AG04449 (cell line): Measurements from ENCODE around the gene FGD2.

Experiments
- CTCF ChIA-PET: fragments of 350-600 bp; formaldehyde crosslinking; extraction: SDS; loops from one replicate; lab custom pipeline; 2021; ENCODE audit warnings: antibody characterized with exemption; lab: Yijun Ruan, JAX
- POLR2A ChIA-PET: fragments of 400-600, 350-600 bp; formaldehyde crosslinking; extraction: SDS; loops from one replicate; lab custom pipeline; 2020; ENCODE audit warnings: antibody characterized with exemption, inconsistent platforms; lab: Yijun Ruan, JAX
- DNase-seq: peaks from one replicate; pipeline ENCODE4 v3.0.0-alpha.2; 2010; ENCODE audit warnings: low read depth, low spot score
- H3K4me3 ChIP-seq: 2 replicates; pipeline ENCODE4 v1.5.1; 2011; ENCODE audit warnings: low read depth, mild to moderate bottlenecking, control low read depth, low read length
- TF ChIP-seq, protein P1 (sequence below): IDR thresholded peaks from one replicate; pipeline ENCODE4 v1.5.1; 2011; ENCODE audit warnings: mild to moderate bottlenecking, moderate library complexity, low read length, control low read depth, inconsistent platforms; ENCODE audit not compliant: insufficient read depth; ENCODE audit errors: missing control alignments

FGD2 gene

DNA sequence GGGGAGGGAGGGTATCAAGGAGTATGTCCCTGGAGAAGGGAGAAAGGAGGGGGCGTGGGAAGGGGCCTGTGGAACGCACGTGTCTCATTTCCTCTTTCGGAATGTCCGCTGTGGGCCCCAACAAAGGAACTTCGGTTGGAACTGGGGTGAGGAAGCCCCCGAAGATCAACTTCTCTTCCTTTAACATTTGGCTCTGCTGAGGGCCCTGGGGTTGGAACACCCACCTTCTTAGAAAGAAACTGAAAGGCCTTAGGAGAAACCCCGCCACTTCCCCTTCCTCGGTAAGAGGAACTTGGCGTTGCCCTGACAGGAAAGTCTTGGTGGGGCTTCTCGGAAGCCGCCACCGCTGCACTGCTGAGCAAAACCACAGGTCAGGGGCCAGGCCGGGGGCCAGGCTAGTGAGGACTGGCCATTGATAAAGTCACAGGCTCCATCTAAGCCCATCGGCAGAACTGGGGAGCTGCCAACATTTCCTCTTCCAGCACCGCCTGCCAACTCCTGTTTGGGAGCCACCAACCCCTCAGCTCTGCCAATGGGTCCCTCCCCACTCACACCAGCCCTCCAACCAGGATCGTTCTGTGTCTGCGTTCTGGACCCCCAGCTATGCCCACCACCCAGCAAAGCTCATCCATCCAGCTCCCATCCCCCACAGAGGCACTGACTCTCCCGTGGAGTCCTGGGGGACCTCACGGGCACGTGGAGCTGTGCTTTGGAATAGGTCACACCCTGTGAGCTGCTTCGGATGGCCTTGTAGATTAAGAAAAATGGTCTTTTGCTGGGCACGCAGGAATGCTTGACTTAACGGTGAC lies 44.8 kb downstream of the FGD2 start:
- no peak for DNase-seq
- POLR2A ChIA-PET = no interaction called here
- no peak overlapping the region for H3K4me3 ChIP-seq
- CTCF ChIA-PET = interaction anchor here (0.6 to 17.3 kb wide), 30 partner anchors 9 to 284 kb away, joined by 3 to 522 read pairs (median 6); partner anchors contain the start of gene PIM1
- TF ChIP-seq, protein P1, sequence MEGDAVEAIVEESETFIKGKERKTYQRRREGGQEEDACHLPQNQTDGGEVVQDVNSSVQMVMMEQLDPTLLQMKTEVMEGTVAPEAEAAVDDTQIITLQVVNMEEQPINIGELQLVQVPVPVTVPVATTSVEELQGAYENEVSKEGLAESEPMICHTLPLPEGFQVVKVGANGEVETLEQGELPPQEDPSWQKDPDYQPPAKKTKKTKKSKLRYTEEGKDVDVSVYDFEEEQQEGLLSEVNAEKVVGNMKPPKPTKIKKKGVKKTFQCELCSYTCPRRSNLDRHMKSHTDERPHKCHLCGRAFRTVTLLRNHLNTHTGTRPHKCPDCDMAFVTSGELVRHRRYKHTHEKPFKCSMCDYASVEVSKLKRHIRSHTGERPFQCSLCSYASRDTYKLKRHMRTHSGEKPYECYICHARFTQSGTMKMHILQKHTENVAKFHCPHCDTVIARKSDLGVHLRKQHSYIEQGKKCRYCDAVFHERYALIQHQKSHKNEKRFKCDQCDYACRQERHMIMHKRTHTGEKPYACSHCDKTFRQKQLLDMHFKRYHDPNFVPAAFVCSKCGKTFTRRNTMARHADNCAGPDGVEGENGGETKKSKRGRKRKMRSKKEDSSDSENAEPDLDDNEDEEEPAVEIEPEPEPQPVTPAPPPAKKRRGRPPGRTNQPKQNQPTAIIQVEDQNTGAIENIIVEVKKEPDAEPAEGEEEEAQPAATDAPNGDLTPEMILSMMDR = no peak

DNA sequence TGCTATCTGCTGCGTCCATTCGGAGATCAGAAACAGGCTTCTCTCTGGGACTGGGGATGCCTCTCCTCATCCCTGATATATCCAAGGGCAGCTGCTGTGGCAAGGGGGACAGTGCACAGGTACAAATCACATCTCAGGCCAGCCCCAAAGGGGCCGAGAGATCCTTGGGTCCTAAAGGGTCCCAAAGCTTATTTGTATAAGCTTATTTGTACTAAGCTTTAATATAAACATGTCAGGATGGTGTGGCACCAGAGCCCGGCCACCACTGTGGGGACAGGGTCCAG lies 45.3 kb downstream of the FGD2 start:
- ChIA-PET POLR2A (interaction anchor here (1.0 to 1.1 kb wide), 2 partner anchors 122 to 125 kb away, joined by 3 to 4 read pairs; no protein-coding TSS in a partner anchor), CTCF (interaction anchor here (0.6 to 17.3 kb wide), 30 partner anchors 9 to 285 kb away, joined by 3 to 522 read pairs (median 6); partner anchors contain the start of gene PIM1)
- TF ChIP-seq, protein P1 = no peak
- DNase-seq = no peak
- no peak overlapping the region for H3K4me3 ChIP-seq

DNA sequence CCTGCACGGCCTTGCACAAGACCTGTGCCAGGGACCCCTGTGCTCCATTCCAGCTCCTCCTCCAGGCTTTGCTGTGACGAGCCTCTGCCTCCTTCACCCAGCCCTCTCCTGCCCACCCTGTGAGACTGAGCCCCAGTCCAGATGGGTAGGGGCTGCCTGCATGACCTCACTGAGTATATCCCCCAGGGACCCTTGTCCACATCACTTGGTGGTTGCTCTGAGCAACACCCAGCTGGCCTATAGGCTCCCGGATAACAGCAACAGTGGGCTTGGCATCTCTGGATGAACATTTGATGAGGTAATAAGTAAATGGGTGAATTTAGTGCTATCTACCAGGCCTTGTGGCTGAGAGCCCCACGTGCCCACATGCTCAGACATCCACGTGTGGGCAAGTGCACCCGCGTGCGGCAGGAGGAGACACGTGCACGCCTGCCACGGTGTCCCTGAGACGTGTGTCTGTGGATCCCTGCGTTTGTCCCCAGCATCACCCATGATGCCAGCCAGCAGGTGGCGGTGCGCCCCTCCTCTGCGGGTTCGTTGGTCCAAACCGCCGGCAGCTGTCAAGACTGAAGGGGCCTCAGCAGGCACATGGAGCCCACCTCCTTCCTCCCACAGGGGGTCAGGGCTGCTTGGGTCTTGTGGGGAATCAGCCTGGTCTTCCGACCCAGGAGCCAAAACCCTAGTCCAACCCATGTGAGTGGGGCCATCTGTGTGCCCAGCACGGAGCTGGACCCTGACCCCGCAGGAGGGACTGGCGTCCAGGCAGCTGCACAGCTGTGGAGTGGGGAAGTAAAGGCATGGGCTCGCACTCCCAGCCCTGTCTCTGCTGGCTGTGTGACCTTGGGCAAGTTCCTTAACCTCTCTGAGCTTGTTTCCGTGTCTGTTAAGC lies 45.9 kb downstream of the FGD2 start:
- peak overlapping the region; percentile 1; the same call in 1 of the 2 replicates for H3K4me3 ChIP-seq
- CTCF ChIA-PET = interaction anchor here (0.6 to 17.3 kb wide), 37 partner anchors 8 to 285 kb away, joined by 3 to 522 read pairs (median 5); partner anchors contain the start of gene PIM1
- TF ChIP-seq, protein P1 = peak; percentile 96
- POLR2A ChIA-PET = interaction anchor here (1.0 to 1.1 kb wide), 3 partner anchors 120 to 124 kb away, joined by 3 to 4 read pairs (median 4); no protein-coding TSS in a partner anchor
- DNase-seq = no peak

DNA sequence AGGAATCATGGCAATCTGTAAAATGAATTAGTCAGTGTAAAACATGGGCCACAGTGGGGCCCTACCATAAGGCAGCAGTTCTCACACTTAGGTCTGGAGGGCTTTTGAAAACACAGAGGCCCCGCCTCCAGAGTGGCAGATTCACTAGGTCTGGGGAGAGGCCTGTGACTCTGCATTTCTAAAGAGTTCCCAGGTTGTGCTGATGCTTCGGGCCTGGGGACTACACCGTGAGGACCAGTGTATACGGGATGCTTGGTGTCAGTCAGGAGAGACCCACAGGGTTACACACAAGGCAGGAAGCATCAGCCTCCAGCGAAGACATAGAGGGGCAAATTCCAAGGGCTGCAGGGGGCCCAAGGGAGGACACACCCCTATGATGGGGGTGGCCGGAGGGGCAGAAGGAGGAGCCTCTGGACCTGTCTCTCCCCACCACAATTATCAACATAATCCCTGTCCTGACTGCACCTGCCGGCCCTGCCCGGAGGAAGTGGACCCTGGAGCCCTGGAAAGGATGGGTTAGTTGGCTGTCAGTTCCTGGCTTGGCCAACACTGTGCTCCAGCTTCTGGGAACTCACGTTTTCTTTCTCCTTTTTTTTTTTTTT lies 46.7 kb downstream of the FGD2 start:
- TF ChIP-seq, protein P1 = no peak
- CTCF ChIA-PET = interaction anchor here (0.6 to 17.3 kb wide), 26 partner anchors 8 to 286 kb away, joined by 3 to 522 read pairs (median 6); partner anchors contain the start of gene PIM1
- no peak overlapping the region for H3K4me3 ChIP-seq
- POLR2A ChIA-PET = interaction anchor here (0.7 to 1.1 kb wide), 4 partner anchors 85 to 123 kb away, joined by 3 to 5 read pairs (median 4); no protein-coding TSS in a partner anchor
- DNase-seq = no peak

DNA sequence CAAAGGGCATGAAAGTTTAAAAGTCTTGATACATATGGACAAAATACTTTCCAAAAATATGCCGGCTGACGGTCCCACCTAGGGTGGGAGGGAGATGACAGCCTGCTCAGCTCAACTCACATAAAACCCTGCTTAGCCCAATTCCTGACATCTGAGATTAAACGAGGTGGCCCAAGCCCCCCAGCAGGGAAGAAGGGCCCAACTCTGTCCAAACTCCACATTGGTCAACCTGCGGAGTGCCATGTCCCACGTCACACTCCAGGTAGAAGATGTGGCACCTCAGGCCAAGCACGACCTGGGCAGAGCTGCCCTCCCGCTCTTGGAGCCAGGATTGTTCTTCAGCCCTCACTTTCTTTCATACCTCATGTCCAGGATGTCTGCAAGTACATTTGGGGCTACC lies 48.2 kb downstream of the FGD2 start:
- ChIA-PET CTCF (interaction anchor here (1.1 to 17.3 kb wide), 6 partner anchors 24 to 153 kb away, joined by 3 to 522 read pairs (median 32); partner anchors contain the start of gene PIM1), POLR2A (interaction anchor here (1.9 kb wide), 1 partner anchor 118 kb away, joined by 4 read pairs; no protein-coding TSS in a partner anchor)
- no peak overlapping the region for H3K4me3 ChIP-seq
- TF ChIP-seq, protein P1 = no peak
- DNase-seq = no peak
